HL-60 (cell line): ENCODE results near the gene MCF2L2.

Source experiments
- CTCF ChIP-seq: IDR thresholded peaks from one replicate; pipeline ENCODE4 v1.5.1; 2011; ENCODE audit warnings: low read length, control low read depth, inconsistent platforms; ENCODE audit not compliant: insufficient read depth
- GABPA ChIP-seq: IDR thresholded peaks from 2 replicates; pipeline ENCODE4 v1.6.1; 2012; ENCODE audit warnings: low read depth
- POLR2AphosphoS5 ChIP-seq: IDR thresholded peaks from 2 replicates; pipeline ENCODE4 v1.6.1; 2012; ENCODE audit warnings: low read depth
- REST ChIP-seq: IDR thresholded peaks from 2 replicates; pipeline ENCODE4 v1.6.1; 2012; ENCODE audit warnings: low read depth; ENCODE audit not compliant: insufficient replicate concordance

GRCh38 chr3:183434503-183434902 is 6.1 kb upstream of the MCF2L2 start:
- no peak for TF ChIP-seq POLR2AphosphoS5
- no peak for TF ChIP-seq CTCF
- TF ChIP-seq GABPA, result no peak
- TF ChIP-seq REST, result no peak
